HG03064 (cell line): Measurements from ENCODE around the gene PTGS1.
A peak's percentile ranks its signal among the peaks of the same experiment; 100 is the strongest.

ENCODE experiments used
- ATAC-seq: cut with Tn5 transposase; IDR thresholded peaks from one replicate; pipeline ENCODE4 v1.9.1; 2021; ENCODE audit warnings: low read depth; ENCODE audit not compliant: unreplicated experiment

The PTGS1 gene

DNA sequence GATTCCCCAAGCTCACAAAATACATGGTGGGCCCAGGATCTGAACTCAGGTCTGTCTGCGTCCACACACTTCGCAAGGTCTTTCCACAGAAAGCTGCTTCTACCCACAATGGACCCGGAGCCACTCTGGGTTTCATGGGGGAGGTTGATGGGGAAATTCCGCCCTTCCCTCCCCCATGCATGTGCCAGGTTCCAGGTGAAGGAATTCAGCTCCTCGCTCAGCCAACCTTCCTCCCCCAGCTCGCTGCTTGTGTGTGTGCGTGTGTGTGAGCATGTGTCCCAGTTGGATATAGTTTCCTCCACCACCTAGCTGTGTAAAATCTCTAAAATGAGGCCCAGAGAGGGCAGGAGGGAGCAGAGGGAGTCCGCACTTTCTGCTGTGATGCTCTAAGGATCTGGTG, 1.0 kb downstream of the PTGS1 start:
- ATAC-seq, result no peak

DNA sequence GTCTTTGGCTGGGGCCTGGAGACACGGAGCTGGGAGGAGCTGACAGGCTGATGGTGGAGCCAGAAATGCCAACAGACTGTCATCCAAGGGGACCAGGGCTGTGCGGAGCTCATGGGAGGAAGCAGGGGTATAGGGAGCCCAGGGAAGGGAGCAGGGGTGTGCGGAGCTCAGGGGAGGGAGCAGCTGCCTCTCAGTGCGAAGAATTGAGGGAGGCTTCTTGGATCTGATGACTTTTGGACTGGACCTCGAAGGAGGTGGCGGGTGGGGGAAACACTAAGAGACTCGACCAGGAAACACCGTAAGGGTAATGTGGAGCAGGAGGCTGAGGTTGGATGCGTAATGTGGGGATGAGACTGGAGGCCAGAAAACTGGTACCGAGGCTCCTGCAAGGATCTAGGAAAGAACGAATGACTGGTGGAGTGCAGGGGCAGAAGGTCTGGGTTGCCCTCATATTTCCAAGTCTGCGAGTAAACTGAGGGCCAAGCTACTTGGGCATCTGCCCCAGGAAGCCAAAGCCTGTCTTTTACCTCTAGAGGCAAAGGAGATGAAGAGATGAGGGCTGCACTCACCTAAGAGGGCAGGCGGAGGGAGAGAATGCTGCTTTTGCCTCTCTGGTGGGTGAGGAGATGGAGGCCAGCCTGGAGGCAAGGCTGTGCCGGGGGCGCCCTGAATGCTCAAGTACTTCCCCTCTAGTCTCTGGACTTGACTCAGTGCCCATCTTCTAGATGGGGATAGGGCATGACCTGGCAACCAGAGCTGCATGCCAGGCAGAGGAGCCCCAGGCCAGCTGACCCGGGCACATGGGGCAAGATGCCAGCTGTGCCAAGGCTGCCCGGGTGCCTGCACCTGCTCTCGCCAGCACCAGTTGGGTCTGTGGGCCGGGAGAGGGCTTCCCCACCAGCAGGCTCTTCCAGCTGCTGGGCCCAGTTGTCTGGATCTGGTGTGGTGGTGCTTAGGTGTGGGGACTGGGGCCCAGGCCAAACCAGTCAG, 2.3 kb downstream of the PTGS1 start:
- ATAC-seq, result no peak

DNA sequence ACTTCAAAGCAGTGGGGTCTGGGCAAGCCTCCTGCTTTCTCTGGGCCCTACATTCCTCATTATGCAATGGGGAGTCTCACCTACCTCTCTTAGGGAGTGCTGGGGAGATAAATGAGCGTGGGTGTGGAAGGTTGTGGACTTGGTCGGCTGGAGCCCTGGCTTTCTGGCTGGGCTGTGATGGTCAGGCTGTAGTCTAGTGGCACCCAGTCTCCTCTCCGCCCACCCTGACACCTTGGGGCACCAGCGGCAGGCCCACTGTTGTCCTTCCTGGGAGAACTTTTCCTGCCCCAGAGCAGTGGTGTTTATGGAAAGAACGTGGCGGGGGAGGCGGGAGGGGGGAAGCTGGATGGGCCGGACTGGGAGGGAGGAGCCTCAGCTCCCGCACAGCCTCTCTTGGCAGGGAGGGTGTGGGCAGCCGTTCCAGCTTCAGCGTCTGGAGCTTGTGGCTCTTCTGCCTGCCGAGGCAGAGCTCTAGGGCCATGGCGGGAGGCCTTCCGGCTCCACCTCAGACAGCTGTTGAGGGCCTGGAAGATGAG, 4.1 kb downstream of the PTGS1 start:
- no peak for ATAC-seq

DNA sequence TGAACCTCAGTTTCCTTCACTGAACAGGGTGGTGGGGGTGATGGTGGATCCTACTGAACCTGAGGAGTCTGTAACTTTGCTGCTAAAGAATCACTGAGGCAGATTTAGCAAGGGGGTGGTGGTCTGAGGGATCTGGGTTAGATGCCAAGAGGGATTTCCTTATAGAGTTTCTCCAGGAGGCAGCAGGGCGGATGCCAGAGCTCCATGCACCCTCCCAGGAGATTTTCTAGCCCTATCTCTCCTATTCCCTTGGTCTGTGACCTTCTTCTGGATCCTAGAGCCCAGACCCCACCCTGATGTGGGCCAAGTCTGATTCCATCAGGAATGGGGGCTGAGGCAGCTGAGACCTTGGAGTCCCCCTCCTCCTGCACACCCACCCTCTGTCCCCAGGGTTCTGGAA, 6.0 kb downstream of the PTGS1 start:
- no peak for ATAC-seq

DNA sequence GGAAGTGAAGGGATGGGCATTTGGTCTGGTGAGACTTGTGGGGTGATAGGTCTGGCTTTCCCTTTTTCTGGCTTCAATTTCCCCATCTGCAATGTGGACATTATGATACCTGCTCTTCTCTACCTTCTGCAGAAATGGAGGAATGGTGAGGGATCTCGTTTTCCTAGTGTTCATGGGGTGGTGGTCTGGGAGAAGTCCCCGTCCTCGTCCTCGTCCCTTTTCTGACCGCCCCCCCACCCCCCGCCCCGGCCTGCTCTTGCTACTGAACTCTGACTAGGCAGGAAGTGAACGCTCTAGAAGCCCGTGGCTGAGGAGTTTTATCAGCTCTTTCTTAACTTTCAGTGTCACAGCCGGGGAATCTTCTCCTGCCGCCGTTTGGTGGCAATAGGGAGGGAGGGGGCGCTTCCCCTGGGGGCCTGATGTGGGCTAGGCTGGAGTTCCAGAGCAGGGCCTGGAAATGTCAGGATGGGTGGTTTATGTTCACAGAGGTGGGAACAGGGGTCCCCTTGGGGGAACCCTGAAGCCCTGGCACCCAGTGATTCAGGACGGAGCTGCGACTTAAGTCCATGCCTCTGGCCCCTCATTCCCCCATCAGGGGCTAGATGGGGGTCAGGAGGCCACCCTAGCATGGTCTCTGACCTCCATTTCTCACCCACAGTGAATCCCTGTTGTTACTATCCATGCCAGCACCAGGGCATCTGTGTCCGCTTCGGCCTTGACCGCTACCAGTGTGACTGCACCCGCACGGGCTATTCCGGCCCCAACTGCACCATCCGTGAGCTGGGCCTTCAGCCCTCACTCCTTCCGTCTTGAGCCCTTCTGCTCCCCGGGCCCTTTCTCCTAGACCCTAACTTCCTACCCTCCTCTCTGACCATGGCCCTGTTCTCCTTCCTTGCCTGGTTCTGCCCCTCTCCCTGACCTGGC, 6.7 kb downstream of the PTGS1 start:
- ATAC-seq, result no peak

DNA sequence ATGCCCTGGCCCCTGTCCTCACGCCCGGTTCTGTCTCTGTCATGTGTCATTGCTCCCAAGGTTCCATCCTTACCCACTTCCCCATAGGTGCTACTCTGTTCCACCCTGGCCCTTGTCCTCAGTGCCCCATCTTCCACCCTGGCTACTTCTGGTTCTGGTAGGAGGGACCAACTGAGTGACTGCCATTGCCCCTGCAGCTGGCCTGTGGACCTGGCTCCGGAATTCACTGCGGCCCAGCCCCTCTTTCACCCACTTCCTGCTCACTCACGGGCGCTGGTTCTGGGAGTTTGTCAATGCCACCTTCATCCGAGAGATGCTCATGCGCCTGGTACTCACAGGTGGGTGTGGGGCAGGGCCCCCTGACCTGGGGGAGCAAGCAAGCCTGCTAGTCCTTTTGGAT, 7.4 kb downstream of the PTGS1 start:
- ATAC-seq, result no peak

DNA sequence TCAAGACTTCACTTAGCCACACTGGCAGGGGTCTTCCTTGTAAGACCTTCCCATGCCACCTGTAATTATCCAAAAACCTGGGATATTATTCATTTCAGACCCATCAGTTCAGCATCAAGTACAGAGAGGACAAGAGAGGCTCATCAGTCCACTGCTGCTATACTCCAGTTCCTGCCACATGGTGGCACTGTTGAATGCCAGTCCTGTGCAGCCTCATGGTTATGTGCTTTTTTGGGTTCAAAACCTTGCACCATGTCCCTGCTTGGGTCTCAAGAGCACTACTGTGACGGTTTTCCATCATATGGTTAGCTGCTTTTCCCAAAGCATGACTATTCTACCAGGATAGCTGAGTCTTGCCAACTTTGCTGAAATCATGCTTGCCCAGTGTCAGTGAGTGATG, 8.5 kb downstream of the PTGS1 start:
- ATAC-seq, result no peak

GRCh38 chr9:122380293-122380692, 9.5 kb downstream of the PTGS1 start:
- no peak for ATAC-seq

DNA sequence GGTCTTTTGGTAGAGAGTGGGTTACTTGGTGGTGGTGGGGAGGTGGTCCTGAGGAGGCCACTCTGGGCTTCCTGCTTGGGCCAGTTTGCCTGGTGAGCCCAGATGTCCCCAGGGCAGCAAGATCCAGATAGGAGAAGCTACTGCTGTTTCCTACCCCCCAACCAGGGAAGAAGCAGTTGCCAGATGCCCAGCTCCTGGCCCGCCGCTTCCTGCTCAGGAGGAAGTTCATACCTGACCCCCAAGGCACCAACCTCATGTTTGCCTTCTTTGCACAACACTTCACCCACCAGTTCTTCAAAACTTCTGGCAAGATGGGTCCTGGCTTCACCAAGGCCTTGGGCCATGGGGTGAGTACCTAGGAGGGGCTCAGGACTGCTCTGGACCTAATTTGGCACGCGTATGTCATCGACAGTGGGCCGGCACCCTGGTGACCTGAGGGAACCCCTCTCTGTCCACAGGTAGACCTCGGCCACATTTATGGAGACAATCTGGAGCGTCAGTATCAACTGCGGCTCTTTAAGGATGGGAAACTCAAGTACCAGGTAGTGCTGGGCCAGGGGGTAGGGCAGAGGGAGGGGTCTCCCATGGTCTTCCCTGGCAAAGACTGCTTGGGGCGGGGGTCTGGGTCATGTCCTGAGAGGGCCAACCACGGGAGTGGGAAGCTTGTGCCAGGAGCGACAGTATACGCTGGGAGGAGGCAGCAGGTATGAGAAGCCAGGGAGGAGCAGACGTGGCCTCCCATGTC, 10.6 kb downstream of the PTGS1 start:
- no peak for ATAC-seq

- no peak for ATAC-seq
Measured at GRCh38 chr9:122382901-122383850, 12.4 kb downstream of the PTGS1 start.

- no peak for ATAC-seq
Measured at GRCh38 chr9:122383992-122384461, 13.2 kb downstream of the PTGS1 start.

DNA sequence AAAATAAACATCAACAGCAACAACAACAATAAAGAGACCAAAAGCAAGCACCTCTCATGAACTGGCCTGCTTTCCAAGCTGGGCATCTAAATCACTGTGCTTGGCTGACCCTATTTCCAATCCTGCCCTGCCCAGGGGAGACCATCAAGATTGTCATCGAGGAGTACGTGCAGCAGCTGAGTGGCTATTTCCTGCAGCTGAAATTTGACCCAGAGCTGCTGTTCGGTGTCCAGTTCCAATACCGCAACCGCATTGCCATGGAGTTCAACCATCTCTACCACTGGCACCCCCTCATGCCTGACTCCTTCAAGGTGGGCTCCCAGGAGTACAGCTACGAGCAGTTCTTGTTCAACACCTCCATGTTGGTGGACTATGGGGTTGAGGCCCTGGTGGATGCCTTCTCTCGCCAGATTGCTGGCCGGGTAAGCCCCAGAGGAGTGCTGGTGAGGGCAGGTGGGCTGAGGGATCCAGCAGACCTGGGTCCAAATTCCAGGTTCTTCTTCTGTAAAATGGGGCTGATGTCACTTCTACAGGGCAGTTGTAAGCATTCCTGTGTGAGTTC, 15.6 kb downstream of the PTGS1 start:
- no peak for ATAC-seq

DNA sequence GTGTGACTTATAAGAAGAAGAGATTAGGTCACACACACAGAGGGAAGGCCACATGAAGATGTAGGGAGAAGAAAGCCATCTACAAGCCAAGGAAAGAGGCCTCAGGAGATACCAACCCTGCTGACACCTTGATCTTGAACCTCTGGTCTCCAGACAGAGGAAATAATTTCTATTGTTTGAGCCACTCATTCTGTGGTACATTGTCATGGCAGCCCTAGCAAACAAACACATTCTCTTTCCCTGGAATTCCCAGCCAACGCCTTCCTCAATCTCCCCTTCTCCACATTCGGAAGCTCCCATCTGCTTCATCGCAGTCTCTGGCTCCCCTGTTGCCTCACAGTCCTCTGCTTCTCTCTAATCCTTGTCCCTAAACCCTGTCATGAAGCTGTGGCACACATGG, 16.7 kb downstream of the PTGS1 start:
- ATAC-seq, result no peak

- no peak for ATAC-seq
Measured at GRCh38 chr9:122389195-122389594, 18.4 kb downstream of the PTGS1 start.

DNA sequence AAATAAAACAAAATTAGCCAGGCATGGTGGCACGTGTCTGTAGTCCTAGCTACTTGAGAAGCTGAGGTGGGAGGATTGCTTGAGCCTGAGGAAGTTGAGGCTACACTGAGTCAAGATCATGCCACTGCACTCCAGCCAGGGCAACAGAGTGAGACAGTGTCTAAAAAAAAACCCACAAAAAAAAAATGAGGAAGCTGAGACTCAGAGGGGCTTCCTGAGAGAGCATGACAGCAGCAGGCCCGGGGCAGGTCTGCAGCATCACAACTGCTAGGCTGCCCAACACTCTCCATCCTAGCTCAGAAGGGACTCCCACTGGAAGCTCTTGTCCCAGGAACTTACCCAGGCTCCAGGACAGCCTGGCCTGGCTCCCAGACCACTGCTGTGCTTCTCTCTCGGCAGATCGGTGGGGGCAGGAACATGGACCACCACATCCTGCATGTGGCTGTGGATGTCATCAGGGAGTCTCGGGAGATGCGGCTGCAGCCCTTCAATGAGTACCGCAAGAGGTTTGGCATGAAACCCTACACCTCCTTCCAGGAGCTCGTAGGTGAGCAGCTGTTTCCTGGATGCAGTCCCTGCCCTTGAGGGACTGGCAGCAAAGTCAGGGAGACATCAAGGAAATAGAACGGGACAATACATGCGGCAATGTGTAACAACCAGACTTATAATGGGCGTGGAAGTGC, 19.1 kb downstream of the PTGS1 start:
- peak; percentile 50 for ATAC-seq

DNA sequence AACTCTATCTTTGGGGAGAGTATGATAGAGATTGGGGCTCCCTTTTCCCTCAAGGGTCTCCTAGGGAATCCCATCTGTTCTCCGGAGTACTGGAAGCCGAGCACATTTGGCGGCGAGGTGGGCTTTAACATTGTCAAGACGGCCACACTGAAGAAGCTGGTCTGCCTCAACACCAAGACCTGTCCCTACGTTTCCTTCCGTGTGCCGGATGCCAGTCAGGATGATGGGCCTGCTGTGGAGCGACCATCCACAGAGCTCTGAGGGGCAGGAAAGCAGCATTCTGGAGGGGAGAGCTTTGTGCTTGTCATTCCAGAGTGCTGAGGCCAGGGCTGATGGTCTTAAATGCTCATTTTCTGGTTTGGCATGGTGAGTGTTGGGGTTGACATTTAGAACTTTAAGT, 21.5 kb downstream of the PTGS1 start:
- ATAC-seq, result no peak

- ATAC-seq, result no peak
Measured at GRCh38 chr9:122392714-122393113, 21.9 kb downstream of the PTGS1 start.

DNA sequence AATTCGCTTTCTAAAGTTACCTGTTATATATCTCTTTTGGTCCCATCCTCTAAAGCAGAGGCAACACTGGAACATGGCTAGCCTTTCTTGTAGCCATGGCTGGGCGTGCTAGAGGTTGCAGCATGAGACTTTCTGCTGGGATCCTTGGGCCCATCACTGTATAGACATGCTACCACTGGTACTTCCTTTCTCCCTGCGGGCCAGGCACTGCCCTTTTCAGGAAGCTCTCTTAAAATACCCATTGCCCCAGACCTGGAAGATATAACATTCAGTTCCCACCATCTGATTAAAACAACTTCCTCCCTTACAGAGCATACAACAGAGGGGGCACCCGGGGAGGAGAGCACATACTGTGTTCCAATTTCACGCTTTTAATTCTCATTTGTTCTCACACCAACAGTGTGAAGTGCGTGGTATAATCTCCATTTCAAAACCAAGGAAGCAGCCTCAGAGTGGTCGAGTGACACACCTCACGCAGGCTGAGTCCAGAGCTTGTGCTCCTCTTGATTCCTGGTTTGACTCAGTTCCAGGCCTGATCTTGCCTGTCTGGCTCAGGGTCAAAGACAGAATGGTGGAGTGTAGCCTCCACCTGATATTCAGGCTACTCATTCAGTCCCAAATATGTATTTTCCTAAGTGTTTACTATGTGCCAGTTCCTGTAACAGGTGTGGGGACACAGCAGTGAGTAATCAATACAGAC, 22.6 kb downstream of the PTGS1 start:
- no peak for ATAC-seq
